ENCODE results near the gene NKD1.

Gene NKD1

DNA sequence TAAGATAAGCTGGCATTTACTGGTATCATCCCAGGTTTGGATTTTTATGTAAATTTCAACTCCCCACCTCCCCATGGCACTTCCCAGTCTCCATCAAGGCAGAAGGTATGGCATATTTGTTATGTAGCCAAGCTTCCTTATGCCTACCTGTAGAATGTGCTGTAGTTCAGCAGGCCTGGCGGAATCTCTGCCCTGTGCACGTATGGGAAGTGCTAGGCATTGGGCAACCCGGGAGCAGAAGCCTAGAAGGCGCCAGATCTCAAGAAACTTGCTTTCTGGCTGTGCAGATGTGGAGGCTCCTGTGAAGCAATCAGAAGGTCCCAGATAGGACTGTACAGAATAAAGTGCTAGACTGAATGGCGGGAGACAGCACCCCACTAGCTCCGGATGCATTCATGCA is 68.2 kb downstream of the NKD1 start:
- DNase-seq, result no peak

DNA sequence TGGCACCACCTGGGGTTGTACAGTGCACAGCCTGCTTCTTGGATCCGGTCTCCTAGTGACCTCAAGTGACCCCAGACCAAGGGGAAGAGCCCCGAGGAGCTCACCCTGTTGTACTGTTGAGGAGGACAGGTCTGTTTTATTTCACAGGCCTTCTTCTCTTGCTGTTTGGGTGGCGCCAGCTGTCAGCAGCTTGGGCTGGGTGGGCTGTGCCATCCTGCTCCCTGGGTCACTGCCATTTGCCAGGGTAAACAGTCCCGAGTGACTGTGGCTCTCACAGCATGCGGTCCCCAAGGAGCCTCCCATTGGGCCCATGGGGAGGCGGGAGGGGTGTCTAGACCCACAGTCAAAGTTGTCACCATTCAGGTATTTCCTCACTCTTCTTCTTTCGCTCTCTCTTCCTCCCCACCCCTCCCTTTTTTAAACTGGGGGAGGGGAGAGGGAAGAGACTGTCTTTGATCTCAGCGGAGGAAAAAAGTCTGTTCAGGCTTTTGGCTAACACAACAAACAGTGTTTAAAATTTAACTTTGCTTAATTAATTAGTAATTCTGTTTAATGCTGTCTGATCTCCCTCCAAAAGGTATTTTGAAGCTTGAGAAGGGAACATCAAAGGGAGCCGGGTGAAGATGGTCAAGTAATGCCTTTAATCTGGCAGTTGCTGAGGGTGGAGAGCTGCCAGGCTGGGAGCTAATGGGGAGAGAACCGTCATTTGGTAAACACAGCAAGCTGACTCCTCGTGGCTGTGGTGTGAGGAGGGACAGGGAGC is 68.9 kb downstream of the NKD1 start:
- DNase-seq, result no peak

DNA sequence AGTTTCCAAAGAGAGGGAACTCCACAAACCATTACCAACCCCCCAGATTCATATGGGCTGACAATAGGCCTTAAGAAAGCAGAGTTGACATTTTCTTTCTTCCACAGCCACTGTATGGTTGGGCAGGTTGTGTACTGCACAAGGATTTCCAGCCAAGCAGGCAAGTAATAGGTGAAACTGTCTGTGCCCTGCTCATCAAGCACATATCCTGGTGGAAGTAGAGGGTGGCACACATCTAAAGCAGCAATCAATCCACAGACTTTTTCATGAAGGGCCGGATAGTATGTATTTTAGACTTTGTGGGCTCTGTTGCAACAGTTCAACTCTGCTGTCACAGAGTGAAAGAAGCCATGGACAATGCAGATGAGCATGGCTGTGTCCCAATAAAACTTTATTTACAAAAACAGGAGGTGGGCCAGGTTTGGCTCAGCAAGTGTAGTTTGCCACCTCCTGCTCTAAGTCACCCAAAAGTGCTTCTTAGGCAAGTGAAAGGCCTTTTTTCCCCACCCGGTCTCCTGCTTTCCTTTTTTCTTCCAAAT is 69.5 kb downstream of the NKD1 start:
- DNase-seq, result no peak

DNA sequence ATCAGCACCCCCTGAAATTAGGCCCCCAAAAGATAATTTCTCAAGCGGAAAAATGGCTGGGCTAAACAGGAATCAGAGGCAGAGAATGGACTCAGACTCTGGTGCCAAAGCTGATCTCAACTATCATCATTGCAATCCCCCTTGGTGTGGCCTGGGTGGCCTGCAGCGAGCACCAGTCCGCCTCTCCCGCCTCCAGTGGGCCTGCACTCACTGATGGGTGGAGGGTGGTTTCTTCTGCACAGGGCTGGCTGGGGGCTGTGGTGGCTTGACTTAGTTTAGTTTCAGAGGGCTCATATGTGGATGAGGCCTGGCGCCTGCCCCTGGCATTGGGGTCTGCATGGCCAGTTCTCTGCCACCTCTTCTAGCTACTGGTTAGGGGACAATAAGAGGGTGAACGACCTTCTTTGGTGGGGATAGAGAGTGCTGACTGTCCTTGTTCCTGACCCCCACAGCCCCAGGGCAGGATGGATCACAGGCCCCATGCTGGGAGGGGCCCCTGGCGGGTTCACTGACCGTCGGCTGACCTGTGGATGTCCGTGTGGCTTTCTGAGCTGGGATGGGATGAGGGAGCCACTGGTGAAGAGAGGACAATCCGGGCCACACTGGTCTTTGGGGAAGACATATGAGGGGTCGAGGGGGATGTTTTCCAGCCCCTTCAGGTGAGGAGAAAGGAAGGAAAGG is 70.2 kb downstream of the NKD1 start:
- no peak for DNase-seq

DNA sequence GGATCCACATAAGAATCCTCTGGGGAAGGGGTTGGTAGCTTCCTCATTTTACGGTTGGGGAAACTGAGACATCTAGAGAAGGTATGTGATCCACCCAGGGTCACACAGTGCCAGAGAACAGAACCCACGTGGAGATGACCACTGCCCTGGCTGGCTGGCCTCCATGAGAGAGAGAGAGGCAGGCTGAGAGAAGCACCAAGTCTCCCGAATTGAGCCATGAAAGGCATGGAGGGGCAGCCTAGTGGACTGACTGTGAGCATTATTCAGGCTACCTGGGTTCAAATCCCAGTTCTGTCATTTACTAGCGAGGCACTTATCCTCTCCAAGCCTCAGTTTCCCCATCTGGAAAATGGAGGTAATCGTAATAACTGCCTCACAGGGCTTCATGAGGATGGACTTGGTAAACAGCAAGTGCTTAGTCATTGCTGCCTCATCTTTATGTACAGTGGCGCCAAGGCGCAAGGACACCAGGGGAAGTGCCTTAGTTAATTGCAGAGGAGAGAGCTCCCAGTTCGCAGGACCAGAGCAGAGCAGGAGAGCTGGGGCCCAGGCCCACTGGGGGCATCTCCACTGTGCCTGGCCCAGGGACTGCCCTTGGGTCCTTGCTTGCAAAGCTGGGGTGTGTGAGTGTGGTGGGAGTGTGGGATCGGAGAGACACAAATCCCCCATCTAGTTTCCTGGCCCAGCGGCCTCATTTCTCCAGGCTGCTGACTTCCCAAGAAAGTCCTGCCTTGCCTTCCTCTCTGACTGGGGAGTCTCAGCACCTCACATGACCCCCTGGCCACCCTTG is 71.7 kb downstream of the NKD1 start:
- no peak for DNase-seq

DNA sequence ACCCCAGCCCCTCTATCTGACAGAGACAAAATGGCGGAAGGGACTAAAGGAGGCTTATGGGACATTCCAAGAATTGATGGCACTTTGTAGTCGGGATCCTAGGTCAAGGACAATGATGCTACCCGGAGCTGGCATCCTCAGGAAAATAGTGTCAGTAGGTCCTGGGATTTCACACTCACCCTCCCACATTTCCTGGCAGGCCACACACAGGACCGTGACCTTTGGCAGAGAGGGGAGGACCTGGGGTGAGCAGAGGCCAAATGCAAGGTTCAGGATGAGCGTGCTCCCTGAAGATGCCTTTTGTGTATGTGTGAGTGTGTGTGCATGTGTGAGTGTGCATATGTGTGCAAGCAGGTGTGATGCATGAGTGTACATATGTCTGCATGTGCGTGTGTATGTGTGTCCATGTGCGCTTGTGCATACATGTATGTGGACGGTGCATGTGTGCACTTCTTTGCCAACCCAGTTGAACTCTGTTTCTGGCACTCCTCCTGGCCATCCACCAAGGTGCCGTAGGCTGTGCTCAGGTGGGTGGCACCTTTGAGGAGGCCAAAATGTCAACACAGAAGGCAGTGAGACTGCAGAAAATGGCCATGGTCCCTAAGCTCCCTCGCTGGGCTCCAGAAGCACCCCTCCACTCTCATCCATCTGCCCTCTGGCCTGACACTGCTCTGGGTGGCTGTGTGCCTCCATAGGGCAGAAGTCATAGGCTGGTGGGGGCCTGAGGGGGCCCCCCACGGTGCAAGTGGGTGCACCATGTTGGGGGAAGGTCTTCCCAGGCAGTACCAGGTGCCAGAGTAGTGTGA is 72.7 kb downstream of the NKD1 start:
- DNase-seq, result no peak

DNA sequence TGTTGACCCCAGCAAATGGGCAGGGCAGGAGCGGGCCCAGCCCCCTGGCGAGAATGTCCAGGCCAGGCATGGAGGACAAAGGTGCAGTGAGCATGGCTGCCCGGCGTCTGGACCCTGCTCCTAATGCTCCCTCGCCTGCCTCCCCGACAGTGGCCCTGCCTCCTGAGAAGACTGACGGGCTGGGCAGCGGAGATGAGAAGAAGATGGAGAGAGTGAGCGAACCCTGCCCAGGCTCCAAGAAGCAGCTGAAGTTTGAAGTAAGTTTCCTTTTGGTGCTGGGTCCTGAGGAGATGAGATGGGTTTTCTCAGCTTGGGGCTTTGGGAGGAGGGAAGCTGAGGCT is 73.2 kb downstream of the NKD1 start:
- DNase-seq, result no peak

DNA sequence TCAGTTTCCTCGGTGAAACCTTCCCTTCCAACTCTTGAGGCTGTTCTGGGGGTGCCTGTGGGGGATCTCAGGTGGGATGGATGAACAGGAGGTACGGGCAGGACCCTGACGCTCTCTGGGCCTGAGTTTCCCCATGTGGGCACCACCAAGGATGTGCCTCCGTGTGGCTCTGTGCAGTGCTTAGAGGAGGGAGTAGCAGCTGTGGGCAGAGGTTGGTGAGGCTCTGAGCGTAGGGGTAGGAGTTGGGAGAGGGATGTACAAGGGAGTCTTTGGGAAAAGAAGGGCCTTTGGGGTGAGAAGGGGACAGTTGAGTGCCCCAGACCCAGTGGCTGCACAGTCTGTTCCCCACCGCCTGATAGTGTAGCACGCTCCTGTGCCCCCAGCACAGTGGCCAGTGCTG is 73.8 kb downstream of the NKD1 start:
- no peak for DNase-seq

DNA sequence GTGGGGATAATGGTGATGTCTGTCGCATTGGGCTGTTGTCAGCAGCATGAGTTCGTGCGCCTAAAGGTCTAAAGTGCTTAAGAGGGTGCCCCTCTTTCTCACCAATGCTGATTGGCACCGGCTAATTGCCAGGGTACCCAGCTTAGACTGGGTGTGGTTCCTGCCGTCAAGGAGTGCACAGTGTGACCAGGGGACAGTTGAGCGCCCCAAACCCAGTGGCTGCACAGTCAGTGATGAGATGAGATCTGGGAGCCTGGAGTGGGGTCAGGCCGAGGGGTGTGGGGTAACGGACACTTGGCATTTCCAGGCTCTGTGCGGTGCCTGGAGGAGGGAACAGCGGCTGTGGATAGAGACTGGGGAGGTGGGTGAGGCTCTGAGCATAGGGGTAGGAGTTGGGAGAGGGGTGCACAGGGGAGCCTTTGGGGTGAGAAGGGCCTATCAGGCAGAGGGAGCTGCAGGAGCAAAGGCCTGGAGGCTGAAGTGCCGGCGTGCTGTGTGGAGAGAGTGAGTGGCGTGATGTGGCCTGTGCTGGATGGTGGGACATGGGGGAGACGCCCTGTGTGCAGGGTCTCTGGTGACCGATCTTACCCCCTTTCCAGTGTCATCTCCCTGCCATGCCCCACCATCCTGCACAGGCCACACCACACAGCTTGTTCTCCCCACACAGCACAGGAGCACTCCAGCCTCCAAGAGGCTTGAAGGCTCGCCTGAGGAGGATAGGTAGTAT is 74.6 kb downstream of the NKD1 start:
- DNase-seq, result no peak

DNA sequence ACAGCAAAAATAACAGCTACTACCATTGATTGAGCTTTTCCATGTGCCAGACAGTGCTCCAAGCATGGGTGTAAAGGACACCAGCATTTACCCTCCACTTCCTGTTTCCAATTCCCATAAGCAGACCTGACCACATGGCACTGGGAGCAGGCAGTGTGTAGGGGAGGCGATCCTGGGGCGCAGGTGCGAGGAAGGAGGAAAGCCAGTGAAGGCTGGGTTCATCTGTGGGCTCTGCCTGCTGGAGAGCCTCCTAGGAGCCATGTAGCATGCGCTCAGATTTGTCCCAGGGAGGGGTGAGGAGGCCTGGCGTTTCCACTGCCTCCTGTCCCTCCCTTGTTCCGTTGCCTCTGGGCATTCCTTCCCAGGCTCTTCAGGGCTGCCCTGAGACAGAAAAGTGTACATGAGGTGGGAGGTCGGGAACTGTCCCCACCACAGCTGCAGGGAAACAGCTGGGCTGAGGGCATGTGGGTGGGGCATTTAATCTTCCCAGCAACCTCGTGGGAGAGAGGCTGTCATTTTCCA is 76.3 kb downstream of the NKD1 start:
- no peak for DNase-seq

DNA sequence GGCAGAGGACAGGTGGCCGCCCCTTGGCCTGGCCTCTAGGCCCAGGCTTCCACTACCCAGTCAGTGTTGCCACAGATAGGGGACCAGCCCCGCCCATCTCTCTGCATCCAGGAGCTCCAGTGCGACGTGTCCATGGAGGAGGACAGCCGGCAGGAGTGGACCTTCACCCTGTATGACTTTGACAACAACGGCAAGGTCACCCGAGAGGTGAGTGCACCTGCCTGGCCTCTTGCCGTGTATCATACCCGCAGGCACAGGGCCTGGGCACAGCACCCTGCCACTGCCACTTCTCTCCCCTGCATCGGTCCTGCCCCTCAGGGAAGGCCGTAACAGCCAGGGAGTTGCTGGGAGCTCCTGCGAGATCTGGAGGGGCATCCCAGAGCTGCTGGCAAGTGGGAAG is 77.2 kb downstream of the NKD1 start:
- DNase-seq, result no peak

DNA sequence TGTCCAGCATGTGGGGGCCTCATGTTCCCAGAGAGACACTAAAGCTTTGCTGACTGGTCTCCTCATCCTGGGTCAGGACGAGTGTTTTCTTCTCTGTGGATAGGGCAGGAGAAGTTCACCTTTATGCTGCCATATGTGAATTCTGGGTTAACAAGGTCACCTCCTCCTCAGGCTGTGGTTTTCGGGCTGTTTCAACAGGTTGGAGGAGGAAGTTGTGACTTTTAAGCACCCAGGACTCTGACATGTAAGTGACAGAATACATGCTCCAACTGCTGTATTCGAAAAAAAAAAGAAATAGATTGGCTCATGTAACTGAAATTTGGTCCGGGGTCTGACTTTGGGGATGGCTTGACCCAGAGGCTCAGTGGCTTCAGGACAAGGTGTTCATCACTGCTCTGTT is 78.7 kb downstream of the NKD1 start:
- no peak for DNase-seq

DNA sequence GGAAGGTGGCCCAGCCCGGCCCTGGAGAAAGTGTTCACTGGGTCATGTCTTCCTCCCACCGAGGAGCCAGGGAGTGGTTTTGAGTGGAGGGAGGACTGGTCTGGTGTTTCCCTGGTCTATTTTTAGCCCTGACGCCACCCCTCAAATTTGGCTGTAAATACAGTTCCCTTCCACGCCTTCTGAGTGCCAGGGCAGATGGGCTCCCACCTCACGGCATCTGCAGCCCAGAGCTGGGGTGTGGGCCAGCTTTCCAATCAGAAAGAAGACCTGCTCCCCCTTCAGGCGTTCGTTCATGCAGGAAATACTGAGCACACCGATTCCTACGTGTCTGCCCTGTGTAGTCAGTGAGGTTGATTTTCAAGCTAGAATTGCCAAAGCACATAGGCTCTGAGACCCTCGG is 79.2 kb downstream of the NKD1 start:
- no peak for DNase-seq

DNA sequence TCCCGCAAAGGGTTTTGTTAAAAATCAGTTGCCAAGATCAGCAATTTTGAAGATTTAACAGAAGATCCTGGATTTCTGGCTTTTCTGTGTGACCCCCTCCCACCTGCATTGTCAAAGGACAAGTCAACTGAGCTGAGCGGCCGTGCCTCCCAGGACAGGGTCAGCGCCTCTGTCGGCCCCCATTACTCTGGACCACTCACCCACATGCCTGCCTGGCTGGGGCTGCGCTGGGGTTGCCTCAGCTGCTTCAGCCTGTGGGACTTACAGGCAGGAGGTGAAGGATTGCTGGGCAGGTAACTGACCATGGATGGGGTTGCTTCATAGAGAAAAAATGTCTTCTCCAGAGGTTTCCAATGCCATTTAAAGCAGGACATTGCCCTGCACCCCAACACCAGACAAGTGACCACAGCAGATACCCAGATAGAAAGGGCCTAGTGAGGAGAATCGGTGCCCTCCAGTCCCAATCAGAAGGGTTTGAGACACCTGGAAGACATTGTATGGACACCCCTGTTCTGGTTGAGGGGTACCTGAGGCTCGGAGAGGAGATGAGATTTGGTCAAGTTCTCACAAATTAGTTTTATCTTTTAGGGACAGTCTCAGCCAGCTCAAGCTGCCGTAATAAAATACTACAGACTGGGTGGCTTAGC is 80.1 kb downstream of the NKD1 start:
- DNase-seq, result no peak

DNA sequence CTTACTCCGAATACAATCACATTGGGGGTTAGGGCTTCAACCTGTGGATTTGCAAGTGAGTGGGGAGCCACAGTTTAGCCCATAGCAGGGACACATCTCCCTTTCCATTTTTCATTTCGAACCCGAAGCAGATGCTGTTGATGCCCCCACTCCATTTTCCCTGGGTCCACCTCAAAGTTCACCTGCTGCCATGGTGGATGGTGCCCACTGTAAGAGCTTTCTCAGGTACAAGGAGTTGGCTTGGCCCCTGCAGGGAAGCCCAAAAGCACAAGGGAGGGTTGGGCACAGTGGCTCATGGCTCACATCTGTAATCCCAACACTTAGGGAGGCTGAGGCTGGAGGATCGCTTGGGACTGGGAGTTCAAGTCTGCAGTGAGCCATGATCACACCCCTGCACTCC is 81.1 kb downstream of the NKD1 start:
- no peak for DNase-seq

DNA sequence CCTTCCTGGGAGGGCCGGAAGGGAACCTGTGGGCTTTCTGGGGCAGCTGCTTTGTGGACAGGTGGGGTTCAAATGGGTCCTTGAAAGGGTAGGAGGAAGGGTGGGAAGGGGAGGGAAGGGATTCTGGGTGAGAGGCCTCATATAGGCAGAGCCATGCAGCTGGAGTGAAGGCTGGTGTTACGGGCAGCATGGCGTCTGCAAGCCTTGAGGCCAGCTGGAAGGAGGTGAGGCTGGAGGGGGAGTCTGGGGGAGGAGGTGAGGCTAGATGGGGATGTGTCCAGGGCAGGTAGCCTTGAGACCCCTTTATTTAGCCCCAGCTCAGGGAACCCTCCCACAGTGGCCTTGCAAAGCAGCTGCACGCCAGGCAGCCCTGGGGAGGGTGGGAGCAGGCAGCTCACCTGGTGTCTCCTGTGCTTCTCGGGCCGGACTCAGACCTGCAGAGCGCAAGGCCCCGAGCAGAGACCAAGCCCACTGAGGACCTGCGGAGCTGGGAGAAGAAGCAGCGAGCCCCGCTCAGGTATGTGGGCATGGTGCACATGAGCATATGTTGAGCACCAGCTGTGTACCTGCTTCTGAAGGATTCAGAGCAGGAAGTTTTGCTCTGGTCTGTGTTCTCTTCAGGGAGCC is 82.3 kb downstream of the NKD1 start:
- DNase-seq, result no peak

DNA sequence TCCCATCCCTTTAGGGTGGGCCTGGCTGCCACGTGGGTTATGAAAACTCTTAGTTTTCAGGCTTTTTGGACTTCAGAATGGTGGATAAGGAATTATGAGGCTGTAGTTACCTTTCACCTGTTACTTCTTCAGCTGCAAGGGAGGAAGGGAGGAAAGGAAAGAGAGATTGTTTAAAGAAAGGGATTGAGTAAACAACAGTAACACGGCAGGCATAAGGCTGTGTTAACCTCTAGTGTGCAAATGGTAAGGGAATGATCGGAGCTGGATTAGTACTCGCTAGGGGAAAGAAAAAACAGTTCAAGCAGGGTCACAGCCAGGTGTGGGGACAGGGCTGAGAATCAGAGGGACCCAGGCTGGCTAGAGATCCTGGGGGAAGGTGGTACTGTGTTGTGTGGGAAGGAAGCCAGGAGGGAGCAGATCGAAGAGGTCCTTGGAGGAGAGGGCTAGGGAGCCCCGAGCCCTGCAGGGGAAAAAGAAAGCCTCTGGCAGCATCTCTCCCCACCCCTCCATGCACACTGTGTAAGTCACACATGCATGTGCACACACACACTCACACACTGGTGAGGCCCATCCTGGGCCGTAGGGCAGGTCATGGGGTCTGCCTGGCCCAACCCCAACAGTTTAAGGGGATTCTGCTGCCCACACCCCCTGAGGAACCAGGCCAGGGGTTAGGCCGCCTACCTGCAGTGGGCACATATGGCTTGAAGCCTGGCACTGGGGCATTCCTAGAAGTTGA is 83.2 kb downstream of the NKD1 start:
- no peak for DNase-seq

DNA sequence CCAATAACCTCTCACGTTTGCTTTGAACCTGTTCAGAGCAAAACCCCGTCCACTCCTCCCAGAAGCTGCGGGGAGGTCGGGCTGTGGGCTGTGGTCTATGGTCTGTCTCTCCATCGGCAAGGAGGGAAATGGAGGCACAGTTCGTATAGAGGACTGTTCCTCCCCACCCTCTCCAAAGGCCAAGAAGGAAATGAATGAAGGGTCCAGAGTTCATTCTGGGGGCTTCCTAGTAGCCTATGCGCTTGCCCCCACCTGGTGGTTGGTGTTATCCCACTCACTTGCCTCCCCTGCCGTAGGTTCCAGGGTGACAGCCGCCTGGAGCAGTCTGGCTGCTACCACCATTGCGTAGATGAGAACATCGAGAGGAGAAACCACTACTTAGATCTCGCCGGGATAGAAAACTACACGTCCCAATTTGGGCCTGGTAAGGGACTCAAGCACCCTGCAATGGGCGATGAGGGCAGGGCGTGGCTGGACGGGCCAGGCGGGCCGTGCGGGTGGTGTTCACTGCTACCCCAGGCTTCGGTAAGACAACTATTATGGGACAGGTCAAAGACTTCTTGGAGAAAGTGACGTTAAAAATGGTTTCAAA is 83.9 kb downstream of the NKD1 start:
- no peak for DNase-seq

DNA sequence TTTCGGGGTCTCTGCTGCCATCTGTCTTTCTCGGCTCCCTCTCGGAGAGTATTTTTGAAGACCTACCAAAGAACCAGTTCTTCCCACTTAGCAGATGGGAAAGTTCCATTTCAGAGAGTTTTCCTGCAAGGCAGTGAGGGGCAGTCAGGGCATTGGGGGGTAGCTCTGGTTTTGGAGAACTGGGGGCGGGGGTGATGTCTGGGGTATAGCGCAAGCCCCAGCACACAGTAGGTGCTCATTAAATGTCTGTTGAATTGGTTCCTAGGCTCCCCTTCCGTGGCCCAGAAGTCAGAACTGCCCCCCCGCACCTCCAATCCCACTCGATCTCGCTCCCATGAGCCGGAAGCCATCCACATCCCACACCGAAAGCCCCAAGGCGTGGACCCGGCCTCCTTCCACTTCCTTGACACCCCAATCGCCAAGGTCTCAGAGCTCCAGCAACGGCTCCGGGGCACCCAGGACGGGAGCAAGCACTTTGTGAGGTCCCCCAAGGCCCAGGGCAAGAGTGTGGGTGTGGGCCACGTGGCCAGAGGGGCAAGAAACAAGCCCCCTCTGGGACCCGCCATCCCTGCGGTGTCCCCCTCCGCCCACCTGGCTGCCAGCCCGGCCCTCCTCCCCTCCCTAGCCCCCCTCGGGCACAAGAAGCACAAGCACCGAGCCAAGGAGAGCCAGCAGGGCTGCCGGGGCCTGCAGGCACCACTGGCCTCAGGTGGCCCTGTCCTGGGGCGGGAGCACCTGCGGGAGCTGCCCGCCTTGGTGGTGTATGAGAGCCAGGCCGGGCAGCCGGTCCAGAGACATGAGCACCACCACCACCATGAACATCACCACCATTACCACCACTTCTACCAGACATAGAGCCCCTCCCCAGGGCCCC is 85.0 kb downstream of the NKD1 start:
- DNase-seq, result no peak
